ENCODE data around the gene ACO2. TPM values are rescaled to one million over a fixed set of nuclear protein-coding genes. Genes with fewer than 3 reads are reported as not detected.

The ACO2 gene
- polyA plus RNA-seq, 2 donors: 22.6 to 59.7 TPM

DNA sequence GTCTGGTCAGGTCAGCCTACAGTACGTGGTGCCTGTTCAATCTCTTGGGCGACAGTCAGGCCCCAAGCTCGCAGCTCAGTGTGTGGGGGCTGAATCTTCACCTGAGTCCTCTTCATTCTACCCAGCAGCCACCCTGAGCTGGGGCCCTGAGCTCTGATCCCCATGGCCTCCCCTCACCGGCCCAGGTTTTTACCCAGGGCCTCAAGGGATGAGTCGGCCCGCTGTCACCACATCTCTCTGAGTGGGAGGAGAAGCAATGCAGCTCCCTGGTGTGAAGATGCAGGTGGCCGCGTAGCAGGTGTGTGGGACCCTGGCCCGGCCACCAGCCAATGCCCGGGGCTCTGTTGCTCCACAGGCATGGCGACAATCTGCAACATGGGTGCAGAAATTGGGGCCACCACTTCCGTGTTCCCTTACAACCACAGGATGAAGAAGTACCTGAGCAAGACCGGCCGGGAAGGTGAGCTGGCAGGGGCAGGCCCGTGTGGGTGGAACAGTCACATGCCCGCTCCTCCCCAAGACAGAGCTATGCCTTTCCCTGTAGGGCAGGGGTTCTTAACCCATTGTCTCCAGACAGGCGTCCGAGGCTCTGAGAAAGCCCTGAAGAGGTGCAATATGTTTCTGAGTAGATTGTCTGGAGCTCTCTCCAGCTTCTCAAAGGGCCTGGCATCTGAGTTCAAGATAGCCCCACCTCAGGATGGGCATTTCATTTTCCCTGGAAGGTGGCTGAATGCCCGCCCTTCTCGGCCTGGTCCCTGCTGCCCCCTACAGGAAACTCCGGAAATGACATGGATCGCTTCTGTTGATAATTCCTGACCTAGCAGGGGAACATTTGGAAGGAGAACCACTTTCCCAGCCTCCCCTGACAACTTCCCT lies 48.5 kb downstream of the ACO2 start:
- Histone ChIP-seq H3K4me1 (ENCODE audit: control insufficient read depth in 2 of 2, insufficient read depth in 2 of 2, low read length in 1 of 2) (peaks cover 2 to 11% of the 10 kb centered on the region in 2 donors), H3K36me3 (ENCODE audit: control insufficient read depth in 2 of 2, insufficient read depth in 2 of 2, low read length in 1 of 2) (peaks cover 9 to 45% of the 10 kb centered on the region in 2 donors), H3K9me3 (ENCODE audit: control insufficient read depth in 2 of 2, insufficient read depth in 1 of 2, low read depth in 1 of 2, low read length in 1 of 2) (no peaks in the 10 kb centered on the region), H3K4me3 (ENCODE audit: low read depth in 1 of 2, low read length in 2 of 2) (no peak overlapping the region), H3K27me3 (ENCODE audit: control insufficient read depth in 1 of 2, insufficient read depth in 2 of 2, low read length in 2 of 2) (no peaks in the 10 kb centered on the region), H3K27ac (ENCODE audit: low read depth in 2 of 2, low read length in 1 of 2) (peak overlapping the region; percentile 62 to 87)
- 43 to 54% methylated on average over 22 of the region's 22 CpGs for WGBS, 2 donors

DNA sequence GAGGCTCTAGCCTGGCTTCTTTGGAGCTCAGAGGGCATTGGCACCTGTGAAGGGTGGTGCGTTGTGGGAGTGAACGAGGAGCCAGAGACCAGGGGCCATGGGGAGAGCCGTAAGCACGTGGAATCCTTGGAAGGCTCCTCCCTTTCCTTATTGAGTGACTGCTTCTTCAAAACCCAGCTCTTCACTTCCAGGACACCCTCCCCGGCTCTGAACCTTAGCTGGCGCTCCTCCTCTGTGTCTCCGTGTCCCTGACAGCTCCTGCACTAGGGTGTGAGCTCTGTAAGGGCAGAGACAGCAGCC lies 49.1 kb downstream of the ACO2 start:
- H3K27me3 ChIP-seq (ENCODE audit: control insufficient read depth in 1 of 2, insufficient read depth in 2 of 2, low read length in 2 of 2): no peaks in the 10 kb centered on the region
- H3K4me3 ChIP-seq (ENCODE audit: low read depth in 1 of 2, low read length in 2 of 2): no peak overlapping the region
- 57% methylated on average over 7 of the region's 7 CpGs for WGBS, 2 donors
- peaks cover 2 to 6% of the 10 kb centered on the region in 2 donors for H3K4me1 ChIP-seq (ENCODE audit: control insufficient read depth in 2 of 2, insufficient read depth in 2 of 2, low read length in 1 of 2)
- H3K9me3 ChIP-seq (ENCODE audit: control insufficient read depth in 2 of 2, insufficient read depth in 1 of 2, low read depth in 1 of 2, low read length in 1 of 2): no peaks in the 10 kb centered on the region
- H3K36me3 ChIP-seq (ENCODE audit: control insufficient read depth in 2 of 2, insufficient read depth in 2 of 2, low read length in 1 of 2): peaks cover 9 to 44% of the 10 kb centered on the region in 2 donors
- H3K27ac ChIP-seq (ENCODE audit: low read depth in 2 of 2, low read length in 1 of 2): peak overlapping the region; percentile 49 to 87

DNA sequence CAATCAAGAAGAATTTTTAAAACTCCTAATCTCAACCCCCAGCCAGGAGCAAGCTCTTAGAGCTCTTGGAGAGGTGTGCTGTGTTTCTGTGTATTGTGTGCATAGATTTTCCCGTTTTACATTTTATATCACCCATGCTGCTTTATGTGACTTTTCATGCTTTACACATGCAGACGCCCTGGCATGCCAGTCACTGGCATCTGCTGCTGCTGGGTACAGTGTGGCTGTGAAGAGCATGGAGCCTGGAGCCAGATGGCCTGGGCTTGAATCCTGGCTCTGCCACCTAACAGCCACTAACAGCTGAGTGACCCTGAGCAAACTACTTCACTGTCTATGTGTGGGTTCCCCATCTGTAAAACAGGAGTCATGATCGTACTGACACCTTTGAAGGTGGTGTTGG lies 52.2 kb downstream of the ACO2 start:
- Histone ChIP-seq H3K27ac (ENCODE audit: low read depth in 2 of 2, low read length in 1 of 2) (no peak overlapping the region), H3K4me3 (ENCODE audit: low read depth in 1 of 2, low read length in 2 of 2) (no peak overlapping the region), H3K36me3 (ENCODE audit: control insufficient read depth in 2 of 2, insufficient read depth in 2 of 2, low read length in 1 of 2) (peaks cover 9 to 49% of the 10 kb centered on the region in 2 donors), H3K27me3 (ENCODE audit: control insufficient read depth in 1 of 2, insufficient read depth in 2 of 2, low read length in 2 of 2) (no peaks in the 10 kb centered on the region), H3K4me1 (ENCODE audit: control insufficient read depth in 2 of 2, insufficient read depth in 2 of 2, low read length in 1 of 2) (peaks cover 5 to 23% of the 10 kb centered on the region in 2 donors), H3K9me3 (ENCODE audit: control insufficient read depth in 2 of 2, insufficient read depth in 1 of 2, low read depth in 1 of 2, low read length in 1 of 2) (no peaks in the 10 kb centered on the region)
- WGBS, 2 donors: 80 to 82% methylated on average over 3 of the region's 3 CpGs

DNA sequence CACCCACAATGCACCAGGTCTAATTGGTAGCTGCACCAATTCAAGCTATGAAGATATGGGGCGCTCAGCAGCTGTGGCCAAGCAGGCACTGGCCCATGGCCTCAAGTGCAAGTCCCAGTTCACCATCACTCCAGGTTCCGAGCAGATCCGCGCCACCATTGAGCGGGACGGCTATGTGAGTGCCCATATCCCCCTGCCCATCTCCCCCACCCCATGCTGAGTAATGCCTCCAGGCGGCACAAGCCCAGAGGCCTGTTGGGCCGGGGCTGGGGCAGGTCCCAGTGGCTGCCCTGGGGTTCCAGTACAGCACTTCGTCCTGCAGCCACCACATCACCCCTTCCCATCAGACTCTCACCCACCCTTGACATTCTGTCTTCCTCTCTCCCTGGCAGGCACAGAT lies 53.9 kb downstream of the ACO2 start:
- Histone ChIP-seq H3K4me1 (ENCODE audit: control insufficient read depth in 2 of 2, insufficient read depth in 2 of 2, low read length in 1 of 2) (peaks cover 5 to 18% of the 10 kb centered on the region in 2 donors), H3K9me3 (ENCODE audit: control insufficient read depth in 2 of 2, insufficient read depth in 1 of 2, low read depth in 1 of 2, low read length in 1 of 2) (no peaks in the 10 kb centered on the region), H3K27me3 (ENCODE audit: control insufficient read depth in 1 of 2, insufficient read depth in 2 of 2, low read length in 2 of 2) (no peaks in the 10 kb centered on the region), H3K27ac (ENCODE audit: low read depth in 2 of 2, low read length in 1 of 2) (peak overlapping the region; percentile 63 to 87), H3K36me3 (ENCODE audit: control insufficient read depth in 2 of 2, insufficient read depth in 2 of 2, low read length in 1 of 2) (peaks cover 10 to 57% of the 10 kb centered on the region in 2 donors), H3K4me3 (ENCODE audit: low read depth in 1 of 2, low read length in 2 of 2) (no peak overlapping the region)
- WGBS, 2 donors: 88 to 92% methylated on average over 9 of the region's 9 CpGs

DNA sequence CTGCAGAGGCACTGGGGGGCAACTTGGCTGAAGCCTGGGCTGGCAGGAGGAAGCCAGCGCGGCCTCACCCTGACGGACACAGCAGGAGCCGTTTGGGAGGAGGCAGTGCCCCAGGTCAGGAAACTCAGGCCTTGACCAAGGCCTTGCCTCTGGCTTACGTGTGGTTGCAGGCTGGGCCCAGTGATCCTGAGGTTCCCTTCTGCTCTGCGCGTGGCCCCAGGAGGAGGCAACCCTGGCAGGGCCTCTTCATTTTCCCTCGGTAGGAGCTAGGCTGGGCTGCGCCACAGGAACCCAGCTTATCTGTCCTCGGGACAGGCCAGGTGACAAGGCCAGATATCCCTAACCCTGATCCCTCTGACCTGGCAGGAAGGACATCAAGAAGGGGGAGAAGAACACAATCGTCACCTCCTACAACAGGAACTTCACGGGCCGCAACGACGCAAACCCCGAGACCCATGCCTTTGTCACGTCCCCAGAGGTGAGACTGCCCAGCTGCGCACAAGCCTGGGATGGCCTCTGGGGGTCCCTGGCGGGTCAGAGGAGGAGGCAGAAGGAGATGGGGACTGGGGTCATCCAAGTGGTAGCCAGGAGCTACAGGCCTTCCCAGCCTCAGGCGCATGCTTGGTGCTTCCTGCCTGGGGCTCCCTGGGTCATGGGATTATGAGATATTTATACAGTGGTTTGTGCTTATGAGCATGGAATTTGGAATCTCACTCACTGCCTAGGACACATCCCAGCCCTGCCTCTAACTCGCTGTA lies 54.7 kb downstream of the ACO2 start:
- no peaks in the 10 kb centered on the region for H3K9me3 ChIP-seq (ENCODE audit: control insufficient read depth in 2 of 2, insufficient read depth in 1 of 2, low read depth in 1 of 2, low read length in 1 of 2)
- peaks cover 10 to 58% of the 10 kb centered on the region in 2 donors for H3K36me3 ChIP-seq (ENCODE audit: control insufficient read depth in 2 of 2, insufficient read depth in 2 of 2, low read length in 1 of 2)
- peak overlapping the region; percentile 85 to 87 for H3K27ac ChIP-seq (ENCODE audit: low read depth in 2 of 2, low read length in 1 of 2)
- H3K4me1 ChIP-seq (ENCODE audit: control insufficient read depth in 2 of 2, insufficient read depth in 2 of 2, low read length in 1 of 2): peaks cover 3 to 18% of the 10 kb centered on the region in 2 donors
- 70 to 71% methylated on average over 21 of the region's 21 CpGs for WGBS, 2 donors
- H3K4me3 ChIP-seq (ENCODE audit: low read depth in 1 of 2, low read length in 2 of 2): no peak overlapping the region
- H3K27me3 ChIP-seq (ENCODE audit: control insufficient read depth in 1 of 2, insufficient read depth in 2 of 2, low read length in 2 of 2): no peaks in the 10 kb centered on the region

DNA sequence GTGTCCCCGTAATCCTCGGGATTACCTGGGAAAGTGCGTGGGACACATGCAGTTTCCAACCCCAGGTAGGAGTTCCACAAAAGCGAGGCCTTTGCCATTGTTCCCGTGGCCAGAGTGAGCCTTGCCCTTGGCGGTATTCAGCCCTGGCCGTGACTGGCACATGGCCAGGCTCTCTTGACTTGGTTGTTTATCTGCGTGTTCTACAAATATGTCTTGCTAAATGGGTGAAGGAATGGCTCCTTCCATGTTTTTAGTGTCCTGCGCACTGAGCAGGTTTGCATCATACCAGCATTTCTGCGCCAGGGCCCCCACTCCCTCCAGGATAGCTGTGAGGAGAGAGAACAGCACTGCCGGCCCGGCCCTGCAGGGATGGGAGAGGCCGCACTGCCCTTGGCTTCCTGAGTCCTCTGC lies 55.3 kb downstream of the ACO2 start:
- Histone ChIP-seq H3K27ac (ENCODE audit: low read depth in 2 of 2, low read length in 1 of 2) (peak overlapping the region; percentile 85 to 87), H3K9me3 (ENCODE audit: control insufficient read depth in 2 of 2, insufficient read depth in 1 of 2, low read depth in 1 of 2, low read length in 1 of 2) (no peaks in the 10 kb centered on the region), H3K4me1 (ENCODE audit: control insufficient read depth in 2 of 2, insufficient read depth in 2 of 2, low read length in 1 of 2) (peaks cover 3 to 18% of the 10 kb centered on the region in 2 donors), H3K27me3 (ENCODE audit: control insufficient read depth in 1 of 2, insufficient read depth in 2 of 2, low read length in 2 of 2) (no peaks in the 10 kb centered on the region), H3K36me3 (ENCODE audit: control insufficient read depth in 2 of 2, insufficient read depth in 2 of 2, low read length in 1 of 2) (peaks cover 13 to 58% of the 10 kb centered on the region in 2 donors), H3K4me3 (ENCODE audit: low read depth in 1 of 2, low read length in 2 of 2) (no peak overlapping the region)
- WGBS, 2 donors: 50 to 58% methylated on average over 13 of the region's 13 CpGs

DNA sequence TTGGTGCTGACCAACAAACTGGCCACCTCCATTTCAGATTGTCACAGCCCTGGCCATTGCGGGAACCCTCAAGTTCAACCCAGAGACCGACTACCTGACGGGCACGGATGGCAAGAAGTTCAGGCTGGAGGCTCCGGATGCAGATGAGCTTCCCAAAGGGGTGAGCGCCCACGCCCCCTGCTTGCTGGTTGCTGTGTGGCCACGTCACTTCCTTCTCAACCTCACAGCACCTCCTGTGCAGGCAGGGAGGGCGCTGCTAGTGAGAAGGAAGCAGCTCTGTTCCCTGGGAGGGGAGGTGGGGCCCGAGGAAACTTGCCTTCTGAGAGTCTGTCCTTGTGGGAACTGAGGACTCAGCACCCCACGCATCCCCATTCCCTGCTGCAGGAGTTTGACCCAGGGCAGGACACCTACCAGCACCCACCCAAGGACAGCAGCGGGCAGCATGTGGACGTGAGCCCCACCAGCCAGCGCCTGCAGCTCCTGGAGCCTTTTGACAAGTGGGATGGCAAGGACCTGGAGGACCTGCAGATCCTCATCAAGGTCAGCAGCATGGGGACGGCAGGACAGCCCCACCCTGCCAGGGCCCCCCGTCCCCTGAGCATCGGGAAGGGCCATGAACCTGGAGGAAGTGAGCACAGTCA lies 56.0 kb downstream of the ACO2 start:
- 61 to 67% methylated on average over 17 of the region's 17 CpGs for WGBS, 2 donors
- peaks cover 15 to 60% of the 10 kb centered on the region in 2 donors for H3K36me3 ChIP-seq (ENCODE audit: control insufficient read depth in 2 of 2, insufficient read depth in 2 of 2, low read length in 1 of 2)

DNA sequence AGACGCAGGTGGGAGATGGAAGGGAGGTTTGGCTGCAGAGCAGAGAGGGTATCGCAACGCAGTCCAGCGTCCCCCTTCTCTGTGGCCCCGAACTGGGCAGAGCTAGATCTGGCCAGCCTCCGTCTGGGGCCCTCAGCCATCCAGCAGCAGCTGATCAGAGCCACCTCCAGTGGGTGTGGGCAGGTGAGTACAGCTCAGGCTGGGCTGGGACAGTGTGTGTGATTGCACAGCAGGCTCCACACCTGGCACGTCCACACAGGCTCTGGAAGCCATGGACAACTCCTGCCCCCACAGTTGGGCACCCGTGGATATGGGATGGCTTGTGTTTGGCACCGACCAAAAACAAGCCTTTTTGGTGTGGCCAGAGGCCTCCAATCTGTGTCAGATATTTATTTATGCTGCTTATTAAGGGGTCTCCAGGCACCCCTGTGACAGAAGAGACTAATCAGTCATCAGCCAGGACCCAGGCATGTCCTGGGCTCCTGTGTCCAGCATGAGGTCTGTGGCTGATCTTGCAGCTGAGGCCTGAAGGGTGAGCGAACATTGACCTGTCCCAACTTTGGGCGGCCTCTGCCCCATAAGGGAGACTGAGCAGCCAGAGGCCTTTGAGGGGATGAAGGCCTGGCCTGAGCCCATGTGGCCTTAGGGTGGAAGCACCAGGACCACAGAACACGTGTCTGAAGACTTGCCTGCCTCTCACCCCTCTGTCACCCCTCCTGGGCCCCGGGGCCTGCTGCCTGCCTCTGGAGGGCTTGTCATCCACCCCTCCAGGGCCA lies 56.7 kb downstream of the ACO2 start:
- peak overlapping the region; percentile 50 to 87 for H3K27ac ChIP-seq (ENCODE audit: low read depth in 2 of 2, low read length in 1 of 2)
- H3K4me3 ChIP-seq (ENCODE audit: low read depth in 1 of 2, low read length in 2 of 2): no peak overlapping the region
- 69 to 71% methylated on average over 13 of the region's 13 CpGs for WGBS, 2 donors
- no peaks in the 10 kb centered on the region for H3K27me3 ChIP-seq (ENCODE audit: control insufficient read depth in 1 of 2, insufficient read depth in 2 of 2, low read length in 2 of 2)
- H3K9me3 ChIP-seq (ENCODE audit: control insufficient read depth in 2 of 2, insufficient read depth in 1 of 2, low read depth in 1 of 2, low read length in 1 of 2): no peaks in the 10 kb centered on the region
- H3K4me1 ChIP-seq (ENCODE audit: control insufficient read depth in 2 of 2, insufficient read depth in 2 of 2, low read length in 1 of 2): peaks cover 3 to 18% of the 10 kb centered on the region in 2 donors
- H3K36me3 ChIP-seq (ENCODE audit: control insufficient read depth in 2 of 2, insufficient read depth in 2 of 2, low read length in 1 of 2): peaks cover 15 to 65% of the 10 kb centered on the region in 2 donors

More for the DNA sequence above, 56.0 kb downstream of the ACO2 start:
- H3K27ac ChIP-seq (ENCODE audit: low read depth in 2 of 2, low read length in 1 of 2): peak overlapping the region; percentile 50 to 87
- no peaks in the 10 kb centered on the region for H3K27me3 ChIP-seq (ENCODE audit: control insufficient read depth in 1 of 2, insufficient read depth in 2 of 2, low read length in 2 of 2)
- H3K9me3 ChIP-seq (ENCODE audit: control insufficient read depth in 2 of 2, insufficient read depth in 1 of 2, low read depth in 1 of 2, low read length in 1 of 2): no peaks in the 10 kb centered on the region
- no peak overlapping the region for H3K4me3 ChIP-seq (ENCODE audit: low read depth in 1 of 2, low read length in 2 of 2)
- H3K4me1 ChIP-seq (ENCODE audit: control insufficient read depth in 2 of 2, insufficient read depth in 2 of 2, low read length in 1 of 2): peaks cover 3 to 18% of the 10 kb centered on the region in 2 donors
